LNCAP (cell line): ENCODE measurements around the gene SLC4A2.

Experiments
- CTCF ChIP-seq: fragments of 450-650 bp; IDR thresholded peaks from 2 replicates; pipeline ENCODE4 v1.5.1; 2017; ENCODE audit warnings: mild to moderate bottlenecking

SLC4A2 gene

GRCh38 chr7:151013356-151013732 lies 46.0 kb upstream of the SLC4A2 start:
- TF ChIP-seq CTCF = no peak

DNA sequence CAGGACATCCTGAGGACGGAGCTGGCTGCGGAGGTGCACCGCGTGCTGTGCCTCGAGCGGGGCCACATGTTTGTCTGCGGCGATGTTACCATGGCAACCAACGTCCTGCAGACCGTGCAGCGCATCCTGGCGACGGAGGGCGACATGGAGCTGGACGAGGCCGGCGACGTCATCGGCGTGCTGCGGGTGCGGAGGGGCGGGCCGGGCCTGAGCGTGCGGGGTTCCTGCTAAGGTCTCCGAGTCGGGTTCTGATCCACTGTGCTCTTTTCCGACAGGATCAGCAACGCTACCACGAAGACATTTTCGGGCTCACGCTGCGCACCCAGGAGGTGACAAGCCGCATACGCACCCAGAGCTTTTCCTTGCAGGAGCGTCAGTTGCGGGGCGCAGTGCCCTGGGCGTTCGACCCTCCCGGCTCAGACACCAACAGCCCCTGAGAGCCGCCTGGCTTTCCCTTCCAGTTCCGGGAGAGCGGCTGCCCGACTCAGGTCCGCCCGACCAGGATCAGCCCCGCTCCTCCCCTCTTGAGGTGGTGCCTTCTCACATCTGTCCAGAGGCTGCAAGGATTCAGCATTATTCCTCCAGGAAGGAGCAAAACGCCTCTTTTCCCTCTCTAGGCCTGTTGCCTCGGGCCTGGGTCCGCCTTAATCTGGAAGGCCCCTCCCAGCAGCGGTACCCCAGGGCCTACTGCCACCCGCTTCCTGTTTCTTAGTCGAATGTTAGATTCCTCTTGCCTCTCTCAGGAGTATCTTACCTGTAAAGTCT lies 45.5 kb upstream of the SLC4A2 start:
- no peak for TF ChIP-seq CTCF

DNA sequence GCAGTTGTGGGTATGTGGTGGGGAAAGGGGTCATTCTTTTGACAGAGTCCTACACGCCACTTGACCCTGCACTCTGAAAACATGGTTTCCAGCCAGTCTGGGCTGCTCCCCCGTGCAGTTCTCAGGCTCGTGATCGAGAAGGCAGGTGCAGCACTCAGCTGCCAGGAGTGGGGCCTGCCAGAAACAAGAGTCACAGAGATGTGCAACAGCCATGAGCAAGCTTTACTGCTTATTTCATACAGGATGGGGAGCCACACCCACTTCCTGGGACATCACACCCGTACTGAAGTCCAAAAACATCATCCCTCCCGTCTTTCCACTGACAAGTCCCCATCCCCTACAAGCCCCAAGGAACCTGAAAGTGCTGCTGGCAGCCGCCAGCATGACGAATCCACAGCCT lies 44.4 kb upstream of the SLC4A2 start:
- TF ChIP-seq CTCF = no peak

DNA sequence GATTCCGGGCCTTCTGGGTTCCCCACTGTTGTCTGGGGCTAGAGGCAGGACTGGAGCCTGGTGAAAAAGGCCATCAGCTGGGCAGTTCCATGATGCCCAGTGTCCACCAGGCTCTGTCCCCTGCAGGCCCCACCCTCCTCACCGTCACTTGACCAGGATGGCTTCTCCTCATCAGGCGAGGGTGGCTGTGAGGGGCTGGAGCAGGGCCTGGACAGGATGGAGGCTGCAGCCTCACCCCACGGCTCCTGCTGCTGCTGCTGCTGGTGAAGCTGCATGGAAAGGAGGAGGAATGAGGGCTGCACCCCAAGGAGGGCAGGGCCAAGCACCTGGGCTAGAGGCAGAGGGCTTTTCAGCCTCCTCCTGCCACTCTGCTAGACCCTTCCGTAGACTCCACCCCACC lies 43.4 kb upstream of the SLC4A2 start:
- no peak for TF ChIP-seq CTCF

DNA sequence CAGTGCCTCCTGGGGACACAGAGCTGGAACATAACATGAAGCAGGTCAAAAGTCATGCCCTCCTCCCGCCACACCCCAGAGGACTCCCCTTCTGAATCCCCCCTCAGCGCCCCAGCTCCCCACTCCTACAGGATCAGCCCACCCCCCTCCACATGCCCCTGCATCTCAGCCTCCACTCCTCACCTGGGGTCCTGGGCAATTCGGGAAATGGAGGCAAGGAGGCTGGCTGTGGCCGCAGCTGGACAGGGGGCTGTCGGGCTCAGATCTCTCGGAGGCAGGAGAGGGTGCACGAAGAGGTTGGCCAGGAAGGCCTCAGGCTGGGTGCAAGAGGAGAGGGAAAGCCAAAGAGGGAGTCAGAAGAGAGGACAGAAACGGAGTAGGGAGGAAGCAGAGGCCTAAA lies 42.9 kb upstream of the SLC4A2 start:
- no peak for TF ChIP-seq CTCF

DNA sequence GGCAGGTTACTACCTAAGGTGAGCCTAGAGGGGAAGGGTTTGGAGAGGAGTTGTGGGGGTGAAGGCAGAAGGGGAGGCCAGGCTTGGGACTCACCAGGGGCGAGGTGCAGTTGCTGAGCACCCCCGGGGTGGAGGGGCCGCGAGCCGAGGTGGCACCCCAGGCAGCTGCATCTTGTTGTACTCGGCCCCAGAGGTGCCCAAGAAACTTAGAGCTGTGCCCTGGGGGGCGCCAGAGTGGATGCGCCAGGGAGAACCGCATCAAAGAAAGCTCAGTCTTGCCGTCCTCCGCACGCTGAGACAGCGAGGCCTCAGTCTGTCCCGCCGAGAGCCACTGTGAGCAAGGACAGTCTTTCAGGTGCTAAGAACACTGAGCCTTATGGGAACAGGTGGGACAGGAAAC lies 42.4 kb upstream of the SLC4A2 start:
- no peak for TF ChIP-seq CTCF

GRCh38 chr7:151017370-151017952 lies 41.9 kb upstream of the SLC4A2 start:
- TF ChIP-seq CTCF = no peak
